Central memory CD8-positive, alpha-beta T cell (primary cell): Measurements from ENCODE around the gene LSG1.

Experiments used
- ATAC-seq: fragments of 150-1000 bp; cut with Tn5 transposase; replicated peaks from 2 replicates; pipeline ENCODE4 v1.10.0; 2022; ENCODE audit warnings: mild to moderate bottlenecking, moderate FRiP score, moderate number of reproducible peaks; ENCODE audit not compliant: poor library complexity, severe bottlenecking; ENCODE audit errors: extremely low read depth
- DNase-seq, 2 donors: peaks; one replicate each; pipeline ENCODE4 v3.0.0; 2021; ENCODE audit warnings: low spot score in 2 of 2
- H3K27ac Mint-ChIP-seq: one replicate; pipeline ENCODE4 v1.8.0; 2022; ENCODE audit warnings: low read depth, mild to moderate bottlenecking, moderate library complexity, mixed read lengths
- H3K27me3 Mint-ChIP-seq: one replicate; pipeline ENCODE4 v1.8.0; 2022; ENCODE audit warnings: mixed read lengths
- H3K36me3 Mint-ChIP-seq: one replicate; pipeline ENCODE4 v1.8.0; 2022; ENCODE audit warnings: mild to moderate bottlenecking, moderate library complexity, mixed read lengths; ENCODE audit not compliant: insufficient read depth
- H3K4me1 Mint-ChIP-seq: one replicate; pipeline ENCODE4 v1.8.0; 2022; ENCODE audit warnings: mixed read lengths
- H3K4me3 Mint-ChIP-seq: one replicate; pipeline ENCODE4 v1.8.0; 2022; ENCODE audit warnings: mild to moderate bottlenecking, moderate library complexity, mixed read lengths
- H3K9me3 Mint-ChIP-seq: one replicate; pipeline ENCODE4 v1.8.0; 2022; ENCODE audit warnings: mixed read lengths

The LSG1 gene

DNA sequence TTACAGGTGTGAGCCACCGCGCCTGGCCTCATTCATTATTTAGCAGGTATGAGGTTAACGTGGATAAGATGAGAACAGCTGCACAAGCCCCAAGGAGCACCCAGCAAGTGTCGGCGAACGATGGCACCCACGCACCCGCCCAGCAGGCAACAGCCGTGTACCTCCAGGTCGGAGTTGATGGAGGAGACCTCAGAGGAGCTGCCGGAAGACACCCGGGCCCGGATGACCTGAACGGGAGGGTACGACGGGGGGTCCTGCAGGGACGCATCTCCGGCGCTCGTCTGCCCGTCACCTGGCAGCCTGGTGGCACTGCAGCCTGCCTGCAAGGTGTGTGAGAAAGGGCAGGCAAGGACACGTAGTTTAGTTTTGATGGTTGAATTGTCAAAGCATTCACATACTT lies 67.9 kb downstream of the LSG1 start:
- Mint-ChIP-seq H3K27me3 (no peaks in the 10 kb centered on the region), H3K27ac (no peak overlapping the region)

DNA sequence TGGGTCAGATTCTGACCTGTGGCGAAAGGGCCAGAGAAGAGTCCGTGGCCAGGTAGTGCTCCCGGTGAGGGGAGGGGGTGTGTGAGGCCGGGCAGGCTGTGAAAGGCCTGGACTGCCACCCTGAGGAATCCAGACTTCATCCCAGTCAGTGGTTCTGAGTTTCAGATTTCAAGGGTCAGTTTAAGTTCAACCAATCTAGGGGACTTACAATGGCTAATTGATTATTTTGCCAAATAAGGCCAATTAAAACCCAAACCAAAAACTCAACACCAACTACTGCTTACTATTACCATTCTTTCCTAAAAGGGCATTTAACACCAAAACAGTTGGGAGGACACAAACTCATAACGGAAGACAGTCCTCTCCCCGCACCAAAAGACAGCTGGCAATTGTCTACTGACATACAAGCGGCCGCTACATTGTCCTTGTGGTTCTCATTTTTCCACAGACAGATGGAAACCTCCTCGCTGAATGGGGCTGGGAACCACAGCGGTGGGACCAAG lies 69.3 kb downstream of the LSG1 start:
- Mint-ChIP-seq H3K27ac (no peak overlapping the region), H3K36me3 (peaks cover 4% of the 10 kb centered on the region), H3K27me3 (no peaks in the 10 kb centered on the region), H3K4me3 (no peak overlapping the region), H3K4me1 (no peaks in the 10 kb centered on the region), H3K9me3 (no peaks in the 10 kb centered on the region)
- DNase-seq (no peak), ATAC-seq (no peak)

More for the DNA sequence above, 67.9 kb downstream of the LSG1 start:
- H3K4me1 Mint-ChIP-seq, result no peaks in the 10 kb centered on the region
- no peak overlapping the region for H3K4me3 Mint-ChIP-seq
- ATAC-seq (no peak), DNase-seq (no peak)
- H3K36me3 Mint-ChIP-seq, result peaks cover 5% of the 10 kb centered on the region
- H3K9me3 Mint-ChIP-seq, result no peaks in the 10 kb centered on the region

- H3K4me1 Mint-ChIP-seq, result no peaks in the 10 kb centered on the region
- H3K27ac Mint-ChIP-seq, result no peak overlapping the region
- ATAC-seq, result no peak
- H3K4me3 Mint-ChIP-seq, result no peak overlapping the region
- H3K27me3 Mint-ChIP-seq, result no peaks in the 10 kb centered on the region
- DNase-seq, result no peak
- peaks cover 4% of the 10 kb centered on the region for H3K36me3 Mint-ChIP-seq
- no peaks in the 10 kb centered on the region for H3K9me3 Mint-ChIP-seq
These were observed 73.0 kb downstream of the LSG1 start for GRCh38 chr3:194598771-194599557.

- H3K9me3 Mint-ChIP-seq, result no peaks in the 10 kb centered on the region
- H3K27ac Mint-ChIP-seq, result no peak overlapping the region
- DNase-seq (no peak), ATAC-seq (no peak)
- H3K27me3 Mint-ChIP-seq, result no peaks in the 10 kb centered on the region
- no peaks in the 10 kb centered on the region for H3K4me1 Mint-ChIP-seq
- no peaks in the 10 kb centered on the region for H3K36me3 Mint-ChIP-seq
- no peak overlapping the region for H3K4me3 Mint-ChIP-seq
These were observed 75.1 kb downstream of the LSG1 start for GRCh38 chr3:194596906-194597305.

- no peaks in the 10 kb centered on the region for H3K36me3 Mint-ChIP-seq
These were observed 78.9 kb downstream of the LSG1 start for GRCh38 chr3:194592798-194593752.

More at GRCh38 chr3:194592798-194593752, 78.9 kb downstream of the LSG1 start:
- Mint-ChIP-seq H3K27ac (no peak overlapping the region), H3K9me3 (no peaks in the 10 kb centered on the region), H3K4me1 (no peaks in the 10 kb centered on the region), H3K27me3 (no peaks in the 10 kb centered on the region), H3K4me3 (no peak overlapping the region)
- DNase-seq (no peak), ATAC-seq (no peak)
